Endothelial cell of umbilical vein (primary cell): ENCODE results near the gene PLA2R1. TPM values are rescaled to one million over a fixed set of nuclear protein-coding genes. Genes with fewer than 3 reads are reported as not detected.
A peak's percentile ranks its signal among the peaks of the same experiment; 100 is the strongest.
"Not testable (repeated sequence)": the region's sequence is repeated elsewhere in the genome, so short reads cannot be mapped to it uniquely, and the experiment has no call there.

ENCODE experiments used
- BruUV-seq: library from RNA; stranded (reverse); fragments of 400-500 nt; replicated peaks from 2 replicates; lab custom pipeline; 2021; lab: Mats Ljungman, UMichigan
- CTCF ChIA-PET: fragments of 300-600, 350-600 bp; sonication (Branson Sonifier 250); formaldehyde crosslinking; loops from one replicate; lab custom pipeline; 2021; ENCODE audit warnings: antibody characterized with exemption, inconsistent platforms; lab: Charles Lee
- POLR2A ChIA-PET: fragments of 300-600, 350-600 bp; sonication (Branson Sonifier 250); formaldehyde crosslinking; loops from one replicate; lab custom pipeline; 2021; ENCODE audit warnings: antibody characterized with exemption, inconsistent platforms; lab: Charles Lee
- DNase-seq: peaks from one replicate; pipeline ENCODE4 v3.0.0-alpha.2; 2011; ENCODE audit warnings: low read depth, low spot score
- FAIRE-seq: peaks from 2 replicates; lab custom pipeline; 2011; peaks lifted over from hg19 to GRCh38; lab: Jason Lieb, UNC
- H2AFZ ChIP-seq: 2 replicates; pipeline ENCODE4 v1.6.0; 2012; ENCODE audit warnings: low read depth, low read length, control low read depth, inconsistent platforms
- H3K27ac ChIP-seq: 2 replicates; pipeline ENCODE4 v1.5.1; 2011; ENCODE audit warnings: low read depth, mild to moderate bottlenecking, control low read depth, low read length, moderate library complexity; ENCODE audit not compliant: insufficient read depth
- H3K27me3 ChIP-seq, 2 experiments: 2 replicates each; pipeline versions ENCODE4 v1.6.0 to v1.6.1; 2011; ENCODE audit warnings: low read length in 2 of 2, mixed read lengths in 1 of 2; ENCODE audit not compliant: control insufficient read depth in 2 of 2, insufficient read depth in 2 of 2
- H3K36me3 ChIP-seq, 2 experiments: 2 replicates in 1 of 2; 3 replicates in 1 of 2; pipeline ENCODE4 v1.5.1; 2011; ENCODE audit warnings: low read length in 2 of 2, mild to moderate bottlenecking in 1 of 2, moderate library complexity in 1 of 2; ENCODE audit not compliant: control insufficient read depth in 2 of 2, insufficient read depth in 2 of 2; ENCODE audit errors: extremely low read depth in 1 of 2
- H3K4me1 ChIP-seq: 3 replicates; pipeline ENCODE4 v1.5.1; 2011; ENCODE audit warnings: mild to moderate bottlenecking, low read length; ENCODE audit not compliant: control insufficient read depth, insufficient read depth; ENCODE audit errors: extremely low read depth
- H3K4me2 ChIP-seq: 2 replicates; pipeline ENCODE4 v1.6.1; 2011; ENCODE audit warnings: low read length, control low read depth, mixed read lengths; ENCODE audit not compliant: insufficient read depth
- H3K4me3 ChIP-seq, 3 experiments: fragments of 200-600 bp in 1 of 3; sonication (generic), shearing (Covaris generic) in 1 of 3; replicated peaks in 1 of 3; 2 replicates each; pipeline ENCODE4 v1.5.1; 2011 to 2016; ENCODE audit warnings: control low read depth in 3 of 3, low read length in 3 of 3, mild to moderate bottlenecking in 2 of 3, inconsistent platforms in 1 of 3, low read depth in 1 of 3, moderate library complexity in 1 of 3; ENCODE audit not compliant: insufficient read depth in 1 of 3
- H3K79me2 ChIP-seq: 2 replicates; pipeline ENCODE4 v1.6.0; 2012; ENCODE audit warnings: low read length, inconsistent platforms; ENCODE audit not compliant: control insufficient read depth, insufficient read depth
- H3K9ac ChIP-seq: replicated peaks from 2 replicates; pipeline ENCODE3; 2011; ENCODE audit warnings: low read length, control low read depth; ENCODE audit not compliant: insufficient read depth; ENCODE audit errors: extremely low read depth
- H3K9me1 ChIP-seq: replicated peaks from 3 replicates; pipeline ENCODE4 v1.6.0; 2011; ENCODE audit warnings: mild to moderate bottlenecking, low read length; ENCODE audit not compliant: control insufficient read depth, insufficient read depth; ENCODE audit errors: extremely low read depth
- H3K9me3 ChIP-seq: replicated peaks from 2 replicates; pipeline ENCODE4 v1.5.1; 2012; ENCODE audit warnings: low read length, inconsistent platforms; ENCODE audit not compliant: control insufficient read depth, insufficient read depth
- H4K20me1 ChIP-seq: replicated peaks from 2 replicates; pipeline ENCODE3; 2011; ENCODE audit warnings: mild to moderate bottlenecking, low read length; ENCODE audit not compliant: control insufficient read depth, insufficient read depth; ENCODE audit errors: extremely low read depth
- CTCF ChIP-seq, 2 donors: IDR thresholded peaks; 1 replicate in 1 of 2; 2 replicates in 1 of 2; pipeline ENCODE4 v1.5.1; 2011; ENCODE audit warnings: low read length in 2 of 2, mild to moderate bottlenecking in 2 of 2, moderate library complexity in 2 of 2, control low read depth in 1 of 2, inconsistent platforms in 1 of 2, low read depth in 1 of 2; ENCODE audit not compliant: insufficient read depth in 1 of 2; ENCODE audit errors: extremely low read depth in 1 of 2
- FOS ChIP-seq: IDR thresholded peaks from 2 replicates; pipeline ENCODE4 v1.6.1; 2011; ENCODE audit warnings: mild to moderate bottlenecking, low read length, moderate library complexity, borderline replicate concordance; ENCODE audit not compliant: insufficient read depth
- JUN ChIP-seq: IDR thresholded peaks from 2 replicates; pipeline ENCODE4 v1.6.1; 2011; ENCODE audit warnings: borderline replicate concordance, low read depth; ENCODE audit not compliant: insufficient read length, insufficient read depth
- dilution Hi-C: fragments of 300-500 bp; cut with MboI; formaldehyde crosslinking; loops from one replicate; pipeline ENCODE4 v1.15.0; 2019; ENCODE audit warnings: low sequenced_read_pairs; ENCODE audit not compliant: extremely low pct_ligation_motif_present
- intact Hi-C: fragments of 100-400 bp; cut with micrococcal nuclease; formaldehyde crosslinking; loops from one replicate; pipeline ENCODE4 v1.10.0; 2022
- polyA plus RNA-seq, 4 experiments: library from polyadenylated mRNA; depleted of rRNA in 3 of 4; stranded (reverse) in 3 of 4; unstranded in 1 of 4; fragments of >200 nt; gene quantifications; 2 replicates each; pipeline versions ENCODE4 v1.2.1 to v1.2.3, GENCODE V29; 2011 to 2012; ENCODE audit warnings: missing spikeins in 1 of 4
- total RNA-seq: library from RNA; stranded (reverse); gene quantifications from 2 replicates; pipeline ENCODE4 v1.2.3, GENCODE V29; 2021

Gene PLA2R1
- total and polyA plus RNA-seq, 2 donors (not counting 3 experiments of a cell fraction or from before 2014, with no cell fraction given) = 6.9 to 14.4 TPM

- dilution Hi-C loops, DNase-seq, H3K9me1 ChIP-seq, BruUV-seq, H3K4me1 ChIP-seq, FAIRE-seq, H3K9ac ChIP-seq, intact Hi-C loops, H3K79me2 ChIP-seq, H3K4me3 ChIP-seq, H2AFZ ChIP-seq, H3K4me2 ChIP-seq, H4K20me1 ChIP-seq, H3K36me3 ChIP-seq, H3K27ac ChIP-seq, H3K27me3 ChIP-seq, POLR2A ChIA-PET, H3K9me3 ChIP-seq: not testable (repeated sequence)
- CTCF ChIA-PET = interaction anchor here (1.5 kb wide), 1 partner anchor 11 kb away, joined by 4 read pairs; no protein-coding TSS in a partner anchor
Observed at GRCh38 chr2:159970548-159970947, 91.9 kb downstream of the PLA2R1 start.

GRCh38 chr2:159968279-159968900, 94.0 kb downstream of the PLA2R1 start:
- Histone ChIP-seq H2AFZ (no peak overlapping the region), H3K9ac (no peak overlapping the region), H4K20me1 (no peaks in the 10 kb centered on the region), H3K9me1 (no peaks in the 10 kb centered on the region), H3K36me3 (peaks cover 0 to 4% of the 10 kb centered on the region in 2 experiments), H3K27me3 (no peaks in the 10 kb centered on the region), H3K4me2 (no peak overlapping the region), H3K79me2 (no peaks in the 10 kb centered on the region), H3K4me3 (no peak overlapping the region), H3K27ac (no peak overlapping the region), H3K4me1 (peaks cover 2% of the 10 kb centered on the region), H3K9me3 (no peaks in the 10 kb centered on the region)
- TF ChIP-seq JUN = no peak
- TF ChIP-seq CTCF (IDR thresholded peaks at IDR 0.05; ENCODE audit: extremely low read depth in 1 of 2, insufficient read depth in 1 of 2, low read depth in 1 of 2, low read length in 2 of 2) = peak; percentile 55 to 57
- no peak for TF ChIP-seq FOS
- POLR2A ChIA-PET = no interaction called here
- CTCF ChIA-PET = interaction anchor here (0.6 to 2.5 kb wide), 37 partner anchors 9 to 1096 kb away, joined by 3 to 36 read pairs (median 4); partner anchors contain the start of gene WDSUB1
- intact Hi-C loops = loop anchor here (1.0 to 10.0 kb wide), 4 partner anchors 66 to 354 kb away; partner anchors contain the start of genes BAZ2B, LY75 and MARCHF7
- dilution Hi-C loops = no loop called here
- DNase-seq = peak; percentile 76
- no TSS peak for BruUV-seq
- no peak for FAIRE-seq
